Measurements from ENCODE around the gene DBNDD1.

DBNDD1 gene

GRCh38 chr16:89962754-89963498 is 56.3 kb downstream of the DBNDD1 start:
- DNase-seq (ENCODE audit: low read depth in 3 of 3), result no peak

GRCh38 chr16:89961920-89962319 is 57.3 kb downstream of the DBNDD1 start:
- DNase-seq (ENCODE audit: low read depth in 3 of 3), result no peak

GRCh38 chr16:89960966-89961365 is 58.3 kb downstream of the DBNDD1 start:
- DNase-seq (ENCODE audit: low read depth in 3 of 3), result no peak

GRCh38 chr16:89958596-89958995 is 60.7 kb downstream of the DBNDD1 start:
- no peak for DNase-seq (ENCODE audit: low read depth in 3 of 3)

- no peak for DNase-seq (ENCODE audit: low read depth in 3 of 3)
Measured at GRCh38 chr16:89958068-89958467, 61.2 kb downstream of the DBNDD1 start.

- DNase-seq (ENCODE audit: low read depth in 3 of 3), result no peak
Measured at GRCh38 chr16:89957216-89957785, 62.0 kb downstream of the DBNDD1 start.

- DNase-seq (ENCODE audit: low read depth in 3 of 3), result no peak
Measured at GRCh38 chr16:89956505-89957215, 62.6 kb downstream of the DBNDD1 start.

GRCh38 chr16:89955001-89955685 is 64.1 kb downstream of the DBNDD1 start:
- no peak for DNase-seq (ENCODE audit: low read depth in 3 of 3)

Measured in stimulated activated CD4-positive, alpha-beta T cell treated with anti-CD3 and anti-CD28 coated beads, TNF-alpha, amount 100 ng/mL, for 24 hours (primary cell).